Measurements from ENCODE around the gene LIN37. TPM values are rescaled to one million over a fixed set of nuclear protein-coding genes. Genes with fewer than 3 reads are reported as not detected.

LIN37 gene
- total and polyA plus RNA-seq, 9 of the 15 experiments (the other 6 are each of a cell fraction or from before 2014, with no cell fraction given) = 1.2 to 12.5 (median 8.6) TPM

GRCh38 chr19:35716801-35717664, 31.3 kb upstream of the LIN37 start (continued):
- no peak for TF ChIP-seq HDAC3 (IDR thresholded peaks at IDR 0.05; ENCODE audit: borderline replicate concordance, partially characterized antibody)
- TF ChIP-seq ZNF699 (CRISPR knock-in tag; IDR thresholded peaks at IDR 0.05; ENCODE audit: insufficient replicate concordance) = no peak
- TF ChIP-seq SRF (CRISPR knock-in tag; IDR thresholded peaks at IDR 0.05) = no peak; a peak in 1 of 4 replicates
- no peak for TF ChIP-seq SRSF1 (IDR thresholded peaks at IDR 0.05; ENCODE audit: low read depth, low read length)
- TF ChIP-seq ZBTB2 (IDR thresholded peaks at IDR 0.05) = no peak
- TF ChIP-seq ZNF134 (CRISPR knock-in tag; conservative IDR thresholded peaks at IDR 0.05) = no peak; the same call in 1 of the 2 replicates
- TF ChIP-seq NFXL1 (CRISPR knock-in tag; IDR thresholded peaks at IDR 0.05) = no peak
- no peak for TF ChIP-seq ZNF512 (tag; IDR thresholded peaks at IDR 0.05)
- TF ChIP-seq DPF2 (IDR thresholded peaks at IDR 0.05) = peak; percentile 39; the same call in 1 of the 2 replicates
- no peak for TF ChIP-seq ZZZ3 (IDR thresholded peaks at IDR 0.05)
- no peak for TF ChIP-seq CBX2 (IDR thresholded peaks at IDR 0.05; ENCODE audit: insufficient read depth, low read length, poor library complexity, severe bottlenecking)
- no peak for TF ChIP-seq ZNF57 (CRISPR knock-in tag; IDR thresholded peaks at IDR 0.05)
- peak; percentile 88; the same call in 1 of the 2 replicates for TF ChIP-seq GABPA (tag; conservative IDR thresholded peaks at IDR 0.05; ENCODE audit: low read depth)
- TF ChIP-seq ZNF431 (CRISPR knock-in tag; IDR thresholded peaks at IDR 0.05) = 0 out of 2 replicates have a peak, but pooled peaks have one; percentile 35
- peak; percentile 89 to 94 for TF ChIP-seq RAD21 (CRISPR knock-in tag; conservative IDR thresholded peaks at IDR 0.05 in 1 of 2, IDR thresholded peaks at IDR 0.05 in 1 of 2)
- peak in 1 of 2 experiments; percentile 19; a peak in 2 of 4 replicates for TF ChIP-seq NONO (IDR thresholded peaks at IDR 0.05; ENCODE audit: low read depth in 2 of 2, low read length in 1 of 2)
- TF ChIP-seq EP400 (IDR thresholded peaks at IDR 0.05) = peak; percentile 73

Measured in K562 (cell line).